HG02759 (cell line): ENCODE data around the gene COL23A1.
"Not testable (repeated sequence)": the region's sequence is repeated elsewhere in the genome, so short reads cannot be mapped to it uniquely, and the experiment has no call there.

ENCODE experiments used
- ATAC-seq: cut with Tn5 transposase; IDR thresholded peaks from one replicate; pipeline ENCODE4 v1.9.1; 2021; ENCODE audit warnings: mild to moderate bottlenecking, moderate library complexity; ENCODE audit not compliant: unreplicated experiment

Gene COL23A1

DNA sequence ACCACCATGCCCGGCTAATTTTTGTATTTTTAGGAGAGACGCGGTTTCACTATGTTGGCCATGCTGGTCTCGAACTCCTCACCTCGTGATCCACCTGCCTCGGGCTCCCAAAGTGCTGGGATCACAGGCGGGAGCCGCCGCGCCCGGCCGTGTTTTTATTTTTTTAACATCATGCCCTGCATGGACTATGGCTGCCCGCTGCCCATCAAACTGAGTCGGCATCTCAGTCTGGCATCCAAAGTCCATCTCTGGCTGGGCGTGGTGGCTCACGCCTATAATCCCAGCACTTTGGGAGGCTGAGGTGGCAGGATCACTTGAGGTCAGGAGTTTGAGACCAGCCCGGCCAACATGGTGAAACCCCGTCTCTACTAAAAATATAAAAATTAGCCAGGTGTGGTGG lies 336.6 kb downstream of the COL23A1 start:
- not testable (repeated sequence) for ATAC-seq

DNA sequence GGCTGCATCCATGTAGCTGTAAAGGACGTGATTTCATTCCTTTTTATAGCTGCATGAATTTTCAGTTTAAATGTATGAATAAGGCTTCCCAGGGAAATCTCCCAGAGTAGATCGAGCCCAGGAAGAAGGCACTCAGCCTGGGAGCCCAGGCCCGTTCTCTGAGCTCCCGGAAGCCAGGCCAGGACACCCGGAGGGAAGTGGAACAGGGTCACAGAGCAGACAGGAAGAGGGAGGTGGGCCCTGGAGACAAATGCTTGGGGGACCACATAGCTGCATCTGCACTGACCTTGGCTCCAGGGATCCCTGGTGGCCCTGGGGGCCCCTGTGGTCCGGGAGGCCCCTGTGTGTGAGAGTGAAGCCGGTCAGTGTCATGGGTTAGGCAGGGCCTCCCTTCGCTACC lies 337.9 kb downstream of the COL23A1 start:
- no peak for ATAC-seq

DNA sequence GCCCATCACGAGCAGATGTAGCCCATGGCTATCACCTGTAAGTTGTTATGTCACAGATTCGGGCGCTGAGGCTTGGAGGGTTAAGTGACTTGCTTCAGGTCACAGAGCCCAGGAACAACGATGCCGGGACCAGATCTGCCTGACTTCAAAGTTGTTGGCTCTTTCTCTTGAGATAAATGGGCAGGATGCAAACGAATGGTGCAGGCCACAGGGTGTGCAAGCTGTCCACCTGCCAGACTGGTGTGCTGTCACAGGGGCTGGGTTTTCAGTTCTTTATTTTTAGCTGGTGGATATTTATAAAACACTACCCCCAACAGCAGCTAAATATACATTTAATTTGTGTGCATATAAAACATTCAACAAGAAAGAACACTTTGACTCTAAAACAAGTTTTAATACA lies 339.9 kb downstream of the COL23A1 start:
- ATAC-seq = no peak

DNA sequence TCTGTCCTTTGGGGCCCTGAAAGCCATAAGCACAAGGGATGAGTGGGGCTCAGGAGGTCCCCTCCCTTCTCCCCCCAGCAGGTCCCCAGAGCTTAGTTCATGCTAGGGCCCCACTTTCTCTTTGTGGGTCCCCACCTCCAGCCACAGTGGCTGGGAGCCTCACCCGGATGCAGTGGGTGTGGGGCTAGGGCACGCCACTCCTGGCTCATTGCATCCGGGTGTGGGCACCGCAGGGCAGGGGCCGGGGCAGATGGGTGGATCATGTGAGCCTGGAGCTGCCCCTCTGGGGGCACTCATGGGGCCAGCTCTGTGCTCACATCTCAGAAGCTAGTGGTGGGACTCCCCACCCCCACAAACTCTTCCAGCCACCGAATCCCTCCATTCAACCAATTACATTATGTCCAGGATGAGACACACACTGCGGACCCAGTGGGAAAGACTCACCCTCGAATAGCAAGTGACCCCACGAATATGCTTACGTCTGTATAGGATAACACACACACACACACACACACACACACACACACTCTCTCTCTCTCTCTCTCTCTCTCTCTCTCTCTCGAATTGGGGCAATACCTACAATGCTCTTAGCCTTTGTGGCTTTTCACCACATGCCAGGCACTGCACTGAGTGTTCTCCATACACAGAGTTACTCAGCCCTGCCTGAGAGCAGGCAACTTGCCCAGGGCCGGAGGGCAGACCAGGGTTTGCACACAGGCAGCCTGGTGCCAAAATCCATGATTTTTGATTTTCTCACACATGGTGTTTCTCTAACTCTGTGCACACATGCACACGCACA lies 340.8 kb downstream of the COL23A1 start:
- no peak for ATAC-seq

DNA sequence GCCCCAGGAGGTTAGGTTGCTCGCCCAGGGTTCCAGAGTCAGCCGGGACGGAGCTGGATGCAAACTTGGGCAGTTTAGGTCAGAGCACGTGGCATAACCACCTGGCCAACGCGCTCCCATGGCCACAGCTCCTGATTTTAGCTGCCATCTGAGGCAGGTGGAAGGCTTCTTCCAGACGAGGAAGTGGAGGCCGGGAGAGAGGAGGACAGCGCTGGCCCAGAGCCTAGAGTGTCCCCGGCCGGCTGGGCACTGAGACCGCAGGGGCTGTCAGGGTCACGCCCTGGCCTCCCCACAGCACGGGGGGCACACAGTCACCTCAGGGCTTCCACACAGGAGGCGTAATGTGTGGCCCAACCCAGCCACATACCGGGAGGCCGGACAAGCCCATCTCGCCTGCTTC lies 341.4 kb downstream of the COL23A1 start:
- ATAC-seq = no peak

DNA sequence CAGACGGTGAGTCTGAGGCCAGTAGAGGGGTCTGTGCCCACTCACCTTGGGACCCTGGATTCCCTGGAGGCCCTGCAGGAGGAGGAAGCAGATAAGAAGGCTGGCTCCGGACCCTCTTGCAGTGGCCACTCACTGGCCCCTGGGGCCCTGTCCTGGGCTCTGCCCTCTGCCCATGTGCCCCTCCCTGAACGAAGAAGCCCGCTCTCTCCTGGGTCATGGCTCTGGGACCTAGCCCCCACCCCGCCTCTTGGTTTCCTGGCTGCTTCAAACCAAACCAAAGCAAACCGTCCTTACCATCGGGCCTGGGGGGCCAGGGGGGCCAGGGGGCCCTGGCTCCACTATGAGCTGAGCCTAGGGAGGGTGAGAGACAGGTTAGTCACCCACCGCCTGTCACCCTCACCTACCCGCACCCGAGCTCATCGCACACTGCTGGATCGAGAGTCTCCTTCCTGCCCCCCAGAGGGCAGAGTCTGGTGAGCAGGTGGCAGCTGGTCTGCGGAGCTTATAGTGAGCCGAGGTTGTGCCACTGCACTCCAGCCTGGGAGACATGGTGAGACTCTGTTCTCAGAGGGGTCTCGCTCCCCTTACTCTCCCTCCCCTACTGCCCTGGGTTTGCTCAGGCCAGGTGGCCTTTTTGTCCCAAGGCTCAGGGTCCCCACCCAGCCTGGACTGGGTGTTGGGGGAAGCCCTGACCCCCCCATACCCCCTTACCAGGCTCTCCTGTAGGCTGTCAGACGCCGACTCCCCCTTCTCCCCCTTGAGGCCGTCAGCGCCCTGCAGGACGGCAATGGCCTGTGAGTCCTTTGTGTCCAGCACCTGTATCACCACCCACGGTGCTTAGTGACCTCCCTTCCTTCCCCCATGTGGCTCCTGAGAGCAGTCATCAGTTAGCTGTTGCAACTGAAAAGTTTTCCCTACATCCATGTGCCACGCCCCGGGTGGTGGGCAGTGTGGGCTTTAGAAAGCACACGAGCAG lies 342.4 kb downstream of the COL23A1 start:
- ATAC-seq = no peak

DNA sequence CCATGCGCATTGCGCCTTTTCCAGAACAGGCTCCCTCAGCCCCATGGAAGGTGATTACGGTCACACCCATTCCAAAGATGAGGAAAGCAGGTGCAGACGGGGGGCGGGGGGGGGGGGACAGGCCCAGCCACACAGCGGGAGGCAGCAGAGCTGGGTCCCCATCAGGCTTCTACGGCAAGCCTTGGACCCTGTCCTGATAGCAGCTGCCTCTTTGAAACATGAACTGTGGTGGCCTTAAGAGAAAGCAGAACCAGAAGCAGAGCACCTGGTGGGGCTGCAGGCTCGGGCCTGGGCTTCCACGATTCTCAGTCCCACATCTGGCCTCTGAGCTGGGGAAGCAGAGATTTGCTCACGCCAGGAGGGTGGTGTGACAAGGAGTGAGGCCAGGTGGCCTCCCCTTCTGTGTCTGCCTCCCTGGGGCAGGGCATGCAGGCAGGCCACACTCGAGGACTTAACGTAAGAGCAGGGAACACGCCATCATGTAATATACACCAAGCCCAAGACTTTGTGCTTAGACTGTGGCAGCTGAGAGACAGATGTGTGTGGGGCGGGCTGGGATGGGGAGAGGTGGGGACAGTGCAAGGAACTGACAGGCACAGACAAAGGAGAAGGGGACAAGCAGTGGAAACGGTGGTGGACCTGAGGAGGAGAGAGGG lies 343.4 kb downstream of the COL23A1 start:
- no peak for ATAC-seq

DNA sequence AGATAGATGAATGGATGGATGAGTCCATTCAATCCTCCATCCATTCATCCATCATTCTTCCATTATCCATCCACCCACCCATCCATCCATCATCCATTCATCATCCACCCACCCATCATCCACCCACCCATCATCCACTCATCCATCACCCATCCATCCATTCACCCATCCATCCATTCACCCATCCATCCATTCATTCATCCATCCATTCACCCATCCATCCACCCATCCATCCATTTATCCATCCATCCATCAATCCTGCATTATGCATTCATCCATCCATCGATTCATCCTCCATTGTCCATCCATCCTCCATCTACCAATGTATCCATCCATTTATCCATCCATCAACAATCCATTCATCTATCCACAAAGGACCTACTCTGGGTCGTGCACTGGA lies 344.8 kb downstream of the COL23A1 start:
- ATAC-seq = no peak

DNA sequence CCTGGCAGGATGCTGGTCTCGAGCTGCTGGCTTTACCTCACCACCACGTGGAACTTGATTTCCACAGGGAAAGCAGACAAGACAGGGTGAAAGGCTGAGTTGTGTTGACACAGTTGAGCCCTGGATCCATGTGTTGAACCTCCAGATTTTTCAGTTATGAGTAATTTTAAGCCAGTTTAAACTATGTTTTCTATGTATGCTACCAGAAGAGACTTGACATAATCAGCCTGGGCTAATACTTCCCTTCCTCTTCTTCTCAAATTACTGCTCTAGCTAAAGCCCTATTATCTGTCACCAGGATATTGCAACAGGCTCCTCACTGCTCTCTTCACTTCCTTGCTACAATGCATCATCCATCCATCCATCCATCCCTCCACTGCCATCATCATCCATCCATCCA lies 345.6 kb downstream of the COL23A1 start:
- no peak for ATAC-seq

DNA sequence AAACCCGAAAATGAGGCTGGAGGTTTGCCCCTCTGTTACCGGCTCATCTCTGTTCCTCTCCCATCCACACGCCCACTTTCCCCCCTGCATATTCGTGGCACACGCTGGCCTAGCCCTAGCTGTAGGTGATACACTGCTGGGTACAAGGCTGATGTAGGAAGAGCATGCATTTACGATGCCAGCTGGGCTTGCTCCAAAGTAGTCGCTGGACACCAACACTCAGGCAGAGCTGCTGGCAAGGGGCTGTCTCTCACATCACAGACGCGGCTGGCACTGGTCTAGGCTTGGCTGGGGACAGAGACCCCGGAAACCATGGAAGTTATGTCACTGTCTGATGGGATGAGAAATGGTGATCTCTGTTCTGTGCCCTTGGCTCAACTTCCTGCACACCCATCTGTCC lies 347.8 kb downstream of the COL23A1 start:
- no peak for ATAC-seq

DNA sequence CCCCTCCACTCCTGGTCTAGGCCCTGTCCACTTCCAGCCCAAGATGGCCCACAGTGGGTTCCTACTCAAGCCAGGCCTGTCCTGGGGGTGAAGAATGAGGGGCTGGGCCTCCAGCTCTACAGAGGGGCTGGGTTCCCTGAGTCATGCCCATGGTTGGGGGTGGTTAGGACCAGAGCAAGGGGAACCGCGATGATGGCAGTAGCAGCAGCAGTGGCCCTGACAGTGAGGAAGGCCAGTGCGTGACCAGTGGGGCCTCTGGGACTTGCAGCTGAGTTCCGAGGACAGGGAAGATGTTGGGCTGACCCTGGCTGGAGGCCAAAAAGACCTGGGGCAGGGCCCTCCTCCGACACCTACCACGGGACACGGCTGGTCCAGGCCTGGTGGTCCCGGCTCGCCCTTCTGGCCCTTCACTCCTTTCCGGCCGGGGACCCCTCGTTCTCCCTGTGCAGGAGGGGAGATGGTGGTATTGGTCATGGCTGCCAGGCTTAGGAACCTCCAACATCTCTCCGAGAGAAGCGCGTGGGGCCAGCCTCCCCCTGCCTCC lies 348.4 kb downstream of the COL23A1 start:
- ATAC-seq = no peak

DNA sequence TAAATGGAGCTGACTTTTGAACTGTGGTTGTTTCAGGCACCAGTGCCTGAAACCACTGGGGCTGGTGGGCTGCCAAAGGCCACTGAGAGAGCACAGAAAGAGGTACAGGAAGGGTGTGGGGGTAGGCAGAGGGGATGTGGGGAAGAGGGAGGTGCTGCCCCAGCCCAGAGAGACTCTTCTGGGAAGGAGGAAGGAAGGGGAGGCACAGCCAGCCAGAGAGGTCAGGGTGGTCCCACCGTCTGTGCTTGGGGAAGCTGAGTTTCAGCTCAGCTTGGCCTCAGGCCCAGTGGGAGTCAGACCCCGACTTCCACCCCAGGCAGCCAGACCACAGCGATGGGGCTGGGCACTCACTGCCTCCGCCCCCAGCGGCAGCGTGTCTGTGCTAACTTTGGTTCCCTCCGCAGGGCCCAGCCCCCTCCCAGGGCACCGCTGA lies 348.9 kb downstream of the COL23A1 start:
- no peak for ATAC-seq

DNA sequence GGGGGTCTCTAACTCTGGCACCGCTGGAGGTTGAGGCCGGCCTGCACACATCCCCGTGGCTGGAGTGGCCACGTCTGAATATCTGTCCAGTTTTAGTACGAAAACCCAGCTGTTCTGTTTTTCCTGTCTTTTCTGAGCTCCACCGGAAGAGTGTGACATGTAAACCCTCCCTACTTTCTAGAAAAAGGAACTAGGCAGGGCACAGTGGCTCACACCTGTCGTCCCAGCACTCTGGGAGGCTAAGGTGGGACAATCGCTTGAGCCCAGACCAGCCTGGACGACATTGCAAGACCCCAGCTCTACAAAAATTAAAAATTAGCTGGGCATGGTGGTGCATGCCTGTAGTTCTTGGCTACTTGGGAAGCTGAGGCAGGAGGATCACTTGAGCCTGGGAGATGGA lies 349.4 kb downstream of the COL23A1 start:
- no peak for ATAC-seq

DNA sequence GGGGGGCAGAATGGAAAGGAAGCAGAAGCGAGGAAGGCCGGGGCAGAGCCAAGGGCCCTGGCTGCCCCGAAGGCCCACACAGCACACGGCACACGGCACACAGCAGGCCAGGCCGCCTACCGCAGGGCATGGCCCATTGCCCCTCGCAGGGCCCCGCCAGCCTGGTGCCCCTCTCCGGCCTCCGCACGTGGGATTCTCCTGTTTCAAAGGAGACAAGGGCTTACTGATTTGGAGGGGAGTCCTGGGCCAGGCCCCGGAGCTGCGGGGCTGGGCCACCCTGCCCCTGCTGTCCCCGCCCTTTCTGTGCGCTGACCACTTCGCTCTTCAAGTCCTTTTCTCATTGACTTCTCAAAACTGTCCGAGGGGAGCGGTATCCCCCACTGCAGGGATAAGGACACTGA lies 349.9 kb downstream of the COL23A1 start:
- no peak for ATAC-seq

DNA sequence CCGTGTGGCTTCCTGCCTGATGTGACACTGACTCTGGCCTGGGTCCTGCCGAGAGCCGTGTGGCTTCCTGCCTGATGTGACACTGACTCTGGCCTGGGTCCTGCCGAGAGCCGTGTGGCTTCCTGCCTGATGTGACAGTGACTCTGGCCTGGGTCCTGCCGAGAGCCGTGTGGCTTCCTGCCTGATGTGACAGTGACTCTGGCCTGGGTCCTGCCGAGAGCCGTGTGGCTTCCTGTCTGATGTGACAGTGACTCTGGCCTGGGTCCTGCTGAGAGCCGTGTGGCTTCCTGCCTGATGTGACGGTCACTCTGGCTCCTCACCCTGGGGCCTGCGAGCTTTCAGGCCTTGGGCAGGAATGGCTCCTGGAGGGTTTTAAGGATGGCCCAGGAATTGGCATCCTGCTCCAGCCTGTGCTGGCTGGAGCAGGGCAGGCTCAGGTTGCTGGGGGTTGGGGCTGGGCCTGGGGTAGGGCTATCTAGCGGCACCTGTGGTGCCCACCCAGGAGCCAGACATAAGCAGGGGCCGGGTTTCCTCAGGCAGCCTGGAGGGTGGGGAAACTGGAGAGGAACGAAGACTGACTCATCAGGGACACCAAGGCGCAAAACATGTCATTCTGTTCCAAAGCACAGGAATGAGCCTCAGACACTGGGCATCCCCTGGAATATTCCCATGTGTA lies 350.4 kb downstream of the COL23A1 start:
- ATAC-seq = not testable (repeated sequence)

DNA sequence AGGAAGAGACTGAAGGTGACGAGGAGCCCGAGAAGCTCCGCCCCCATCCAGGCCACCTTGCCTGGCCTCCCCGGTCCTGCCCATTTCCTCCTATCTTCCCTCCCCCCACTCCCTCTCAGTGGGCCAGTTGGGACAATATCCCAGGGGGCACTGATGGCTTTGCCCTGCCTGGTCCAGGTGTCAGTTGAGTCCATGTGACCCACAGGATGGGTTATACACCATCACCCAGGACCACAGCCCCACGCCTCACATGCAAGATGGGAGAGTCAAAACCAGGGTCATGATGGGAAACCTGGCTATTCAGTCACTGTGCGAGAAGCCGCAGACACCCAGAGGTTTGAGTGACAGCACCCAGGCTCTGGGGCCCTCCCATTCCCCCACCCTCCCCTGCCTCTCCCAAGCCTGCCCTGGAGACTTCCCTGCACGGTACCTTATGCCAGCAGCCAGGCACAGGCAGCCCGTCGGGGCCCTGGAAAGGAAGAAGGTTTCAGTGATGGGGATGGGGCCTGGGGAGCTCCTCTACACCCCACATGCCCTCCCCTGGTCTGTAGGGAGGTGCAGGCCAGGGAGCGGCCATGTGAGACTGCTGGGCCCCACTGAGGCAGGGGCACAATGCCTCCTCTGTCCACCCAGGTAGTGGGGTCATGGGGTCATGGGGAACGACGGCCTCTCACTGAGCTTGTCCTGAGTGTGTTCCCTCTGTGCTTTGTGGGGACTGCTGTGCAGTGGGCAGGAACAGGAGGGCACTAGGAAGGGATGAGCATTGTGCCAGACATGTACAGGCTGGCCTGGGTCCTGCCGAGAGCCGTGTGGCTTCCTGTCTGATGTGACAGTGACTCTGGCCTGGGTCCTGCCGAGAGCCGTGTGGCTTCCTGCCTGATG lies 351.2 kb downstream of the COL23A1 start:
- no peak for ATAC-seq

DNA sequence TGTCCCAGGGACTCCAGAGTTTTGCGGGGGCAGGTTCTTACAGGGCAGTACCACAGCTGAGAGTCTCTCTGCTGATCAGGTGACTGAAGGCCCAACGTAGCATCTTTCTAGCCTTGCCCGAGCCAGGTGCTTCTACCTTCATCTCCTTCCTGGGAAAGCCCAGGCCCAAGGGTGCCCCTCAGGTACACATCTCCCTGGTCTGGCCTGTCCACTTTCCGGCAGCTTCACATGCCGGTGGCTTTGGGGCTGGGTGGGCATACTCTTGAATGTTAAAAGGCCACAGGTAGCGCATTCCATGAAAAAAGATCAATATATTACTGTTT lies 351.9 kb downstream of the COL23A1 start:
- no peak for ATAC-seq

DNA sequence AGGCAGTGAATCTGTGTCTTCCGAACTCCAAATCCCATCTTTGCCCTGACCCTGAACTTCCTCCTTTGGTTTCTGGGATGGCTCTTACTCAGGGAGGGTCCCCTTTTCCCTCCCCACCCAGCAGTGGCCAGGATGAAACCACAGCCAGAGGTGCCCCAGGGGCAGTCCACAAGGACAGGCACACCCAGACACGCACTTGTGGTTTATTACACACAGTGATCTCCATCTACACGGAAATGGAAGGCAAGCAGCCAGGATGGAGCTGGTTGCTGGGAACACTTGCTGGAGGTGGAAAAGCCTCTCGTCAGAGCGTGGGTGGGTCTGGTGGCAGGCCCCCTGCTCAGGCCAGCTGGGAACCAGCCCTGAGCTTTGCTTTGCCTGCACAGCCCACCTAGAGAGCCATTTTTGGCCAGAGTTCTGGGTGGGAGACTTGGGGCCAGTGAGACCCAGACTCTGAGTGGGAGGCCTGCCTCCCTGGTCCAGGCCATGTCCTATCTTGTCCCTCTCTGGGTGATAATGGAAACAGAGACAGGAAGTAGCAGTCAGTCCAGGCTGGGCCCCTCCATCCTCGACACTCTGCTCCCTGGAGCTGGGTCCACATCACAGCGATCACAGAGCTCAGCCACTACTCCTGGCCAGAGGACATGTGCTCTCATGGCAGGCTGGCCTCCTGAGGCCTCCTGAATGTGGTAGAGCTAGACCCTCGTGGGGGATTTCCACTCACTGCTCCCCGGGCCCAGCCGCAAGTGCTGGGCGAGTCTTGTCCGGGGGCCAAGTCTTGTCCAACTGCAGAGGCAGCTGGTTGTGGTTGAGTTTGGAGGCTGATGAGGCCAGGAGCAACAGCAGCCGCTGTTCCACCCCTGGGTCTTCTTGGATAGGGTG lies 352.5 kb downstream of the COL23A1 start:
- ATAC-seq = no peak

DNA sequence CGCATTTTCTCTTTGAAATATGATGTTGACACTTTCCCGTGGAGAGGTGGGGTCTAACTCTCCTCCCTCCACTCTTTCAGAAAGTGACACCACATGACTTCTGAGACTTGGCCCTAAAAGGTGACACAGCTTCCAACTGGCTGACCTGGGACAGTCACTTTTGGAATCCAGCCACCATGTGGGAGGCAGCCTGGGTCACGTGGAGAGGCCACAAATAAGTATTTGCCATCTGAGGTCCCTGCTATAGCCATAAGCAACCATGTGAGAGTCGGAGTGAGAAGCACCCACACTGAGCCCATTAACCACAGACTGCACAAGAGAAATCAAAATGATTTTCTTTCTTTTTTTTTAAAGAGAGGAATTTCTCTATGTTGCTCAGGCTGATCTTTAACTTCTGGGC lies 353.5 kb downstream of the COL23A1 start:
- ATAC-seq = no peak
